HG02759 (cell line): ENCODE measurements around the gene TMEM100.
"Not testable (repeated sequence)": the region's sequence is repeated elsewhere in the genome, so short reads cannot be mapped to it uniquely, and the experiment has no call there.

Source experiments
- ATAC-seq: cut with Tn5 transposase; IDR thresholded peaks from one replicate; pipeline ENCODE4 v1.9.1; 2021; ENCODE audit warnings: mild to moderate bottlenecking, moderate library complexity; ENCODE audit not compliant: unreplicated experiment

Gene TMEM100

GRCh38 chr17:55690105-55690508 lies 32.6 kb downstream of the TMEM100 start:
- no peak for ATAC-seq

DNA sequence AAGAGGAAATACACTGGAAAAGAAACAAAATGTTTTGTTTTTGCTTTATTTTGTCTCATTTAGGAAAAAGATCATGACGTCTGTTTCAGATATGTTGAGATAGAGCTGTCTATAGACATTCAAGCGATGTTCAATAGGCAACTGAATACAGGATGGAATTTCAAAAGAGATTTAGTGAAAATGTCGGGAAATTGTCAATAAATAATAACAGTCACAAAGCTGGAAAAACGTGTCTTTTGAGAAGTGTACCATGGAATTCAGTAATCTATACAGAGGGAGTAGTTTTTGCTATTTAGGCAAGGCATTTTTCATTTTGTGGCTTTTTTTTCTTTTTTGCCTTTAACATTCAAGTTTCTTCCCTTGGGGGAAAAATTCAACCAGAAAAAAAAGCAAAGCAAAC lies 33.0 kb downstream of the TMEM100 start:
- ATAC-seq = no peak

DNA sequence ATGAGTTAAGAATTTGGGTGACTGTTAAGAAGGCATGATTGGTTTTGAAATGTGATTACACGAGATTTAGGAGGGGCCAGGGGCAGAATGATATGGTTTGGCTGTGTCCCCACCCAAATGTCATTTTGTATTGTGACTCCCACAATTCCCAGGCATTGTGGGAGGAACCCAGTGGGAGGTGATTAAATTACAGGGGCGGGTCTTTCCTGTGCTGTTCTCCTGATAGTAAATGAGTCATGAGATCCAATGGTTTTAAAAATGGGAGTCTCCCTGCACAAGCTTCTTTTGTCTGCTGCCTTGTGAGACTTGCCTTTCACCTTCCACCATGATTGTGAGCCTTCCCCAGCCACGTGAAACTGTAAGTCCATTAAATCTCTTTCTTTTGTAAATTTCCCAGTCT lies 34.6 kb downstream of the TMEM100 start:
- ATAC-seq = no peak

DNA sequence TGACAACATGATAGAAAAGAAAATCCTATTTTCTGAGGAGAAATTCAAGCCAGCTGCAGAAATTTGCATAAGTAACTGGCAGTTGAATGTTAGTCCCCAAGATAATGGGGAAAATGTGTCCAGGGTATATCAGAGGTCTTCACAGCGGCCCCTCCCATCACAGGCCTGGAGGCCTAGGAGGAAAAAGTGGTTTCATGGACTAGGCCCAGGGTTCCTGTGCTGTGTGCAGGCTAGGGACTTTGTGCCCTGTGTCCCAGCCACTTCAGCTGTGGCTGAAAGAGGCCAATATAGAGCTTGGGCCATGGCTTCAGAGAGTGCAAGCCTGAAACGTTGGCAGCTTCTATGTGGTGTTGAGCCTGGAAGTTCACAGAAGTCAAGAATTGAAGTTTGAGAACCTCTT lies 35.6 kb downstream of the TMEM100 start:
- no peak for ATAC-seq

DNA sequence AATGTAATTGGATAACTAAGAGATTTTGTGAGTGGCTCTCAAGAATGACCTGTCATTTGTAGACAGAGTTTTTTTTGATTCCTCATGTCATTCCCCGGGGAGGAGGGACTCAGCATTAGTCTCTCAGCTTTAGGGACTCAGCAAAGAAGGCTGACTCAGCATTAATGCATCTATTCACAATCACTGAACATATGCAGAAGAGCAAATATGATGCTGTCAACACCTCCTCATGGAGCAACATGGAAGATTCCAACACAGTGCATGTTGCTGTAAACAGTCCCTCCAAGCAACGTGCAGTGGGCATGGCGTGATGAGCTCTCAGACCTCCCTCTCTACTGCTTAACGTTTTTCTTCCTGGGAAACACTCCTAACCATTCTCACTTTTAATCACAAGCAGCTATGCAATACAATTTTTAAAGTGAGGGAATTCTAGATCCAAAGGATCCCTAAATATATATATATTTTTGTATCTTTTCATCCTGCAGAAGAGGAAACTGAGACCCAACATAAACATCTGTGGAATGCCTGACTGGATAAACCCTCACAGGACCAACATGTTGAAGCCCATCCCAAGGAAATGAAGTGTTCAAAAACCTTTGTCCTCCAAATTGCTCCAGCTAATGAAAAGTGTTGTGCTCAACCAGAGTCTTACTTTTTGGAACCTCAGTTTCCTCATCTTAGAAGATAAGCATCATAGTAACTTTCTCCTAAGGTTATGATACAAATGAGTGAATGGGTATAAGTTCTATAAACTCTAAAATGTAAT lies 38.9 kb downstream of the TMEM100 start:
- ATAC-seq = no peak

DNA sequence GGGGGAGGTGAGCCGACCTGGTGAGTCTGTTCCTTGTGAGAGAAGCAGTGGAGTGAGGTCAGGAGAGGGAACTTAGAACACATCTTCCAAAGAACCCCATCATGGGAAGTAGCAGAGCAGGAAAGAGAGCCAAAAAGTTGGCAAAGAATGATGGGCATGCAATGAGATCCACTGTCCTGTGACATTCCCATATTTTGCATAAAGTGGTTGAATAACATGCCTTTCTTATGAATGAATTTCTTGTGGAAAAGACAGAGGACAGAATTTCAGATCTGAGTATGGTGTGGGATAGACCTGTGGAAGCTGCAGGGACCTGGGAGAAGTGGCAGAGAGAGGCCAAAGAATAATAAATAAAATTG lies 41.3 kb downstream of the TMEM100 start:
- ATAC-seq = no peak

DNA sequence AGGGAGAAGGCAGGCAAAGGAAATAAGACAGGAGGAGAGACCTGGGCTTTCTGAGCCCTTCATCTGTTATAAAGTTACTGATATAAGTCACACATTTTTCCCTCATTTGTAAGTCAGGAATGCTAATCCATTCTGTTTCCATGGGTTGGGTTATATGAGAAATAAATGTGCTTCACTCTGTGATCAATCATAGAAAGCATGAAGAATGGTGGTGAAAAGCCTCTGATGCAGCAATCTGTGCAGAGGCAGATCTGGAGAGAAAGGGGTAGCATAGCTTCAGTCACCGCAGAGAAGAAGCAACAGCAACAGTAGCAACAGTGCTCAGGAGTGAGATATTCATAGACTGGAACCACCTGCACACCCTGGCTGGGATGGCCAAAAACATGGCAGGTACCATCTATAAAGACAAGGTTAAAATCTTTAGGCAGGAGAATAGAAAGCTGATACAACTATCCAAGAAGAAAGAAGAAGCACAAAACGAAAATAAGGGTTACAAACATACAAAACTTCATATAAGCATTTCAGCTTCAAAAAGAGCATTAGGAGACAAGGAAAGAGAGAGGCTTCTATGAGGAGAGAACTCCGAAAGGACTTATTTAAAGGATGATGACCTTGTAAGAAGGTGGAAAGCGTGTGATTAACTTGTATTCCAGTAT lies 41.9 kb downstream of the TMEM100 start:
- no peak for ATAC-seq

DNA sequence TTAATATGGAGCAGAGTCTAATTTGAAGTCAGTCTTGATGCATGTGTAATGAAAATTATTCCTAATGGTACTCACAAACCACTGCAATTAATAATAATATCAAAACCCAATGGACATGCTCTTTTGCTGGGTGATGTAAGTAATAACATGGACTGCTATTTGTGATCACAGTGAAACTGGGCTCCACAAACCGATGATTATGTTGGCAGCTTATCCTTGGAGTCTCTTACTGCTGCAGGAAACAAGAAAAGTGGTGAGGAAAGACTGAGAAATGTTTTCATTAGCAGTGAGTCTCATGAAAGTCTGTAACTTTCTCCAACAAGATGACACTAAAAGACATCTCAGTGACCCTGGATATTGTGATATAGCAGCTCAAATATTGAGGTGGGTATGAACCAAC lies 45.2 kb downstream of the TMEM100 start:
- no peak for ATAC-seq

GRCh38 chr17:55676274-55676673 lies 46.4 kb downstream of the TMEM100 start:
- ATAC-seq = no peak

- ATAC-seq = no peak
These were observed 48.7 kb downstream of the TMEM100 start for GRCh38 chr17:55673743-55674506.

DNA sequence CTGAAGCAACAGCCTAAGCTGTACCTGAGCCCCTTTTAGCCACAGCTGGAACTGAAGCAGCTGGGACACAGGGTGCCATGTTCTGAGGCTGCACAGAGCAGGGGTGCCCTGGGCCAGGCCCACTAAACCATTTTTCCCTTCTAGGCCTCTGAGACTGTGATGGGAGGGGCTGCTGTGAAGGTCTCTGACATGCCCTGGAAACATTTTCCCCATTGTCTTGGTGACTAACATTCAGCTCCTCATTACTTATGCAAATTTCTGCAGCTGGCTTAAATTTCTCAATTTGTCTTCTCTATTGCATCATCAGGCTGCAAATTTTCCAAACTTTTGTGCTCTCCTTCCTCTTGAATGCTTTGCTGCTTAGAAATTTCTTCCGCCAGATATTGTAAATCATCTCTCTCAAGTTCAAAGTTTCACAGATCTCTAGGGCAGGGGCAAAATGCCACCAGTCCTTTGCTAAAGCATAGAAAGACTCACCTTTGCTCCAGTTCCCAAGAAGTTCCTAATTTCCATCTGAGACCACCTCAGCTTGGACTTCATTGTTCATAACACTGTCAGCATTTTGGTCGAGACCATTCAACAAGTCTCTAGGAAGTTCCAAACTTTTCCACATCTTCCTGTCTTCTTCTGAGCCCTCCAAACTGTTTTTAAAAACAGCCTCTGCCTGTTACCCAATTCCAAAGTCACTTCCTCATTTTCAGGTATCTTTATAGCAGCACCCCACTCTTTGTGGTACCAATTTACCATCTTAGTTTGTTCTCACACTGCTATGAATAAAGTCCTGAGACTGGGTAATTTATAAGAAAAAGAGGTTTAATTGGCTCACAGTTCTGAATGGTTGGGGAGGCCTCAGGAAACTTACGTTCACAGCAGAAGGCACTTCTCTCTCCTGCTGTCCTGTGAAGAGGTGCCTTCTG lies 49.8 kb downstream of the TMEM100 start:
- ATAC-seq = no peak

DNA sequence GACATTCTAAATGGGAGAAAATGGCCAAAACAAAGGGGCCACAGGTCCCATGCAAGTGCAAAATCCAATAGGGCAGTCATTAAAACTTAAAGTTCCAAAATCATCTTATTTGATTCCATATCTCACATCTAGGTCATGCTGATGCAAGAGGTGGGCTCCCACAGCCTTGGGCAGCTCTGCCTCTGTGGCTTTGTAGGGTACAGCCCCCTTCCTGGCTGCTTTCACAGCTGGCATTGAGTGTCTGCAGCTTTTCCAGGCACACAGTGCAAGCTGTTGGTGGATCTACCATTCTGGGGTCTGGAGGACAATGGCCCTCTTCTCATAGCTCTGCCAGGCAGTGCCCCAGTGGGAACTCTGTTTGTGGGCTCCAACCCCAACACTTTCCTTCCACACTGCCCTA lies 50.7 kb downstream of the TMEM100 start:
- not testable (repeated sequence) for ATAC-seq
